NCI-H82 (cell line): ENCODE measurements around the gene ATP6V0B.

Experiments
- DNase-seq: peaks from one replicate; lab custom pipeline; 2025; lab: John Stamatoyannopoulos, UW

The ATP6V0B gene

GRCh38 chr1:44002606-44003157 lies 27.9 kb downstream of the ATP6V0B start:
- DNase-seq, result no peak

- no peak for DNase-seq
These were observed 33.5 kb downstream of the ATP6V0B start for GRCh38 chr1:44008259-44008658.

- DNase-seq, result no peak
These were observed 36.2 kb downstream of the ATP6V0B start for GRCh38 chr1:44010935-44011471.

- DNase-seq, result no peak
These were observed 37.6 kb downstream of the ATP6V0B start for GRCh38 chr1:44012404-44012803.

- peak; percentile 93 for DNase-seq
These were observed 38.3 kb downstream of the ATP6V0B start for GRCh38 chr1:44012941-44013609.

- peak; percentile 74 for DNase-seq
These were observed 39.2 kb downstream of the ATP6V0B start for GRCh38 chr1:44013949-44014348.

GRCh38 chr1:44014365-44015104 lies 39.8 kb downstream of the ATP6V0B start:
- peak; percentile 82 for DNase-seq

GRCh38 chr1:44015206-44015605 lies 40.4 kb downstream of the ATP6V0B start:
- no peak for DNase-seq

- DNase-seq, result no peak
These were observed 41.5 kb downstream of the ATP6V0B start for GRCh38 chr1:44016041-44016889.

- DNase-seq, result no peak
These were observed 42.2 kb downstream of the ATP6V0B start for GRCh38 chr1:44016890-44017400.

- DNase-seq, result no peak
These were observed 44.7 kb downstream of the ATP6V0B start for GRCh38 chr1:44019466-44019948.

- no peak for DNase-seq
These were observed 45.7 kb downstream of the ATP6V0B start for GRCh38 chr1:44020464-44020863.

GRCh38 chr1:44021156-44021555 lies 46.4 kb downstream of the ATP6V0B start:
- DNase-seq, result no peak

GRCh38 chr1:44021581-44022321 lies 47.0 kb downstream of the ATP6V0B start:
- DNase-seq, result no peak

GRCh38 chr1:44024031-44024902 lies 49.5 kb downstream of the ATP6V0B start:
- no peak for DNase-seq

- no peak for DNase-seq
These were observed 50.3 kb downstream of the ATP6V0B start for GRCh38 chr1:44024903-44025525.

GRCh38 chr1:44025816-44026215 lies 51.1 kb downstream of the ATP6V0B start:
- peak; percentile 62 for DNase-seq

- DNase-seq, result peak; percentile 78
These were observed 52.6 kb downstream of the ATP6V0B start for GRCh38 chr1:44027320-44027719.
